ENCODE data around the gene CTIF. TPM values are rescaled to one million over a fixed set of nuclear protein-coding genes. Genes with fewer than 3 reads are reported as not detected.

CTIF gene
- polyA plus RNA-seq, 4 donors, result 16.6 to 26.9 (median 22.9) TPM

GRCh38 chr18:48572402-48573126 lies 33.7 kb downstream of the CTIF start:
- DNase-seq (ENCODE audit: low read depth in 4 of 4, low spot score in 2 of 4), result no peak

- no peak for DNase-seq (ENCODE audit: low read depth in 4 of 4, low spot score in 2 of 4)
Observed at GRCh38 chr18:48573632-48574283, 34.9 kb downstream of the CTIF start.

DNA sequence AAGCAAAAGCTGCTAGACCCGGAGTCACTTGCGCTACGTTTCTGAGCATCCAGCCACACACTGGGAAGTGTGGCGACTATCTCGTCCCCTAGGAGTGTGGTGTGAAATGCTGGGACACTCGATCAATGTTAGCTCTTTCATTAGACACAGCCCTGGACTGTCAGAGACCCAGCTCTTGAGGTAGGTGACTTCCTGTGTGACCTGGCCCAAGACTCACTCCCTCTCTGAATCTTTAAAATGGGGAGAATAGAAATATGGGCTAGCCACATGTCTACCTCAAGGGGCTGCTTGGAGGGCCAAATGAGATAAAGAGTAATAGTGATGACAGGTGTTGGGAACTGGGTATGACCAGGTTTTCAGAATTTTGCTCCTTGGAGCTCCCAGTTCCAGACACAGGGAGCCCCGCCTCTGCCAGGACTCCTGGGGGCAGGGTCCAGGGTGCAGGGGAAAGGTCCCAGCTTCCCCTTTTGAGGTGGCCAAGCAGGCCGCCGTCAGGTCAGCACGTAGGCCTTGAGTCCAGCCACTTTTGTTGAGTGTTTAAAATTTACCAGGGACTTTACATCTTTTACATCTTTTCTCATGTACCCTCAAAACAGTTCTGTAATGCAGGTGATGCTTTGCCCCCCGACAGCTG lies 36.0 kb downstream of the CTIF start:
- no peak for DNase-seq (ENCODE audit: low read depth in 4 of 4, low spot score in 2 of 4)

GRCh38 chr18:48575301-48575657 lies 36.4 kb downstream of the CTIF start:
- DNase-seq (ENCODE audit: low read depth in 4 of 4, low spot score in 2 of 4), result no peak

- DNase-seq (ENCODE audit: low read depth in 4 of 4, low spot score in 2 of 4), result no peak
Observed at GRCh38 chr18:48575658-48576456, 37.0 kb downstream of the CTIF start.

- no peak for DNase-seq (ENCODE audit: low read depth in 4 of 4, low spot score in 2 of 4)
Observed at GRCh38 chr18:48576457-48576771, 37.6 kb downstream of the CTIF start.

- no peak for DNase-seq (ENCODE audit: low read depth in 4 of 4, low spot score in 2 of 4)
Observed at GRCh38 chr18:48577478-48578190, 38.8 kb downstream of the CTIF start.

GRCh38 chr18:48578289-48578688 lies 39.5 kb downstream of the CTIF start:
- no peak for DNase-seq (ENCODE audit: low read depth in 4 of 4, low spot score in 2 of 4)

DNA sequence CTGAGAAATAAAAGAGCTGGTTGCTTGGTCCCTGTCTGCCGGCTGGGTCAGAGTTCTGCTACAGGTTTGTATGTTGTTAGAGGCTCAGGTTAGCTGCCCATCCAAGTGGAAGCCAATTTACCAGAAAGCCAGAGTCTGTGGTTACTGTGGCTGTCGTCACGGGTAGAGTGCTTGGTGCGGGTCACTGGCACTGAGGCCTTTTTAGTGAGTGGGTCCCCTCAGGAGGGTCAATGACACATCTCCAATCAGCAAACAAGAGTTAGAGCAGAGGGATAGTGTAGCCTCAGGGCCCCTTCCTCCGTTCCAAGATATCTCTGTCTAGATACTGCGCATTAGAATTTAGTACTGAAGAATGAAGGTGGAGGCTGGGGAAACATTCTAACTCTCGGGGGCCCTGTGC lies 41.2 kb downstream of the CTIF start:
- no peak for DNase-seq (ENCODE audit: low read depth in 4 of 4, low spot score in 2 of 4)

GRCh38 chr18:48580782-48581181 lies 42.0 kb downstream of the CTIF start:
- no peak for DNase-seq (ENCODE audit: low read depth in 4 of 4, low spot score in 2 of 4)

- no peak for DNase-seq (ENCODE audit: low read depth in 4 of 4, low spot score in 2 of 4)
Observed at GRCh38 chr18:48581206-48581605, 42.4 kb downstream of the CTIF start.

DNA sequence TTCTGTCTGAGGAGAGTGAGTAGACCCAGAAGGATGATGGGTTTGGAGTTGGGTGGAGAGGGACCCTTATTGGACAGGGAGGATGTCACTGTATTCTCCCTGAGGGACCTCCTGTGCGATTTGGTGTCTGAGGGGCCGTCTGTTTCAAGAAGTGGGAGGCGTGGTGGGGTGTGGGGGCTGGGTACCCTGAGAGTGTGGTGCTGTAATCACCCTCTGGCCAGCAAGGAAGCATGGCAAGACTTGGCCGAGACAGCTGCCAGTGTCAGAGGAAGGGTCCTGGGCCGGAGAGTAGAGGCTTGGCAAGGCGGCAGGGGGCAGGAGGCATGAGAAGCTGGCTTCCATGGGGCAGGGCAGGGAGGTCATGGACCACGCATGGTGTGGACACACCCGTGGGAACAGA lies 43.1 kb downstream of the CTIF start:
- DNase-seq (ENCODE audit: low read depth in 4 of 4, low spot score in 2 of 4), result no peak

DNA sequence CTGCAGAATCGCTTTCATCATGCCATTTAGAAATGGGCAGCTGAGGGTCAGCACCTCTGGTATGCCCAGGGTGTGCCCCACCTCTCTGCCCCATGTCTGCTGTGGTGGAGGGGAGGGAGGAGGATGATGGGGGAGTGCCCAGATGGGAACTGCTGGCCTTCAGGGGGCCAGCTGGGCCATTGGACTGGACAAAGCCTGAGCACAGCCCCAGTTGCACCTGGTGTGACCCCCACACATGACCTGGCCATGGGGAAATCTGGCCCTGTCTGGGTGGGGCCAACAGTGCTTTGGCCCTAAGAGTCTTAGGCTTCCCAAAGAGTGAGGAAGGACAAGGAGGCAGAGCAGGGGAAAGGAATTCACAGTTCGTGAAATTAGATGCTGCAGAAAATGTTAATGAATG lies 44.1 kb downstream of the CTIF start:
- DNase-seq (ENCODE audit: low read depth in 4 of 4, low spot score in 2 of 4), result no peak

- no peak for DNase-seq (ENCODE audit: low read depth in 4 of 4, low spot score in 2 of 4)
Observed at GRCh38 chr18:48583573-48583972, 44.7 kb downstream of the CTIF start.

GRCh38 chr18:48589797-48590519 lies 51.1 kb downstream of the CTIF start:
- no peak for DNase-seq (ENCODE audit: low read depth in 4 of 4, low spot score in 2 of 4)

- DNase-seq (ENCODE audit: low read depth in 4 of 4, low spot score in 2 of 4), result no peak
Observed at GRCh38 chr18:48590678-48591077, 51.8 kb downstream of the CTIF start.

GRCh38 chr18:48592540-48593171 lies 53.8 kb downstream of the CTIF start:
- DNase-seq (ENCODE audit: low read depth in 4 of 4, low spot score in 2 of 4), result no peak

GRCh38 chr18:48594471-48595094 lies 55.8 kb downstream of the CTIF start:
- no peak for DNase-seq (ENCODE audit: low read depth in 4 of 4, low spot score in 2 of 4)

- DNase-seq (ENCODE audit: low read depth in 4 of 4, low spot score in 2 of 4), result no peak
Observed at GRCh38 chr18:48595703-48596218, 56.9 kb downstream of the CTIF start.

Measured in left renal cortex interstitium (tissue), 4 donors.